Activated CD8-positive, alpha-beta memory T cell treated with anti-CD3 and anti-CD28 coated beads, Interleukin-2, amount 50 U/mL, for 1 hour (primary cell): ENCODE measurements around the gene CARD6.
"Not testable (repeated sequence)": the region's sequence is repeated elsewhere in the genome, so short reads cannot be mapped to it uniquely, and the experiment has no call there.

Experiments
- DNase-seq: peaks from one replicate; pipeline ENCODE4 v3.0.0-alpha.2; 2020; ENCODE audit errors: extremely low read depth

Gene CARD6

GRCh38 chr5:40828690-40829661 lies 12.2 kb upstream of the CARD6 start:
- no peak for DNase-seq

DNA sequence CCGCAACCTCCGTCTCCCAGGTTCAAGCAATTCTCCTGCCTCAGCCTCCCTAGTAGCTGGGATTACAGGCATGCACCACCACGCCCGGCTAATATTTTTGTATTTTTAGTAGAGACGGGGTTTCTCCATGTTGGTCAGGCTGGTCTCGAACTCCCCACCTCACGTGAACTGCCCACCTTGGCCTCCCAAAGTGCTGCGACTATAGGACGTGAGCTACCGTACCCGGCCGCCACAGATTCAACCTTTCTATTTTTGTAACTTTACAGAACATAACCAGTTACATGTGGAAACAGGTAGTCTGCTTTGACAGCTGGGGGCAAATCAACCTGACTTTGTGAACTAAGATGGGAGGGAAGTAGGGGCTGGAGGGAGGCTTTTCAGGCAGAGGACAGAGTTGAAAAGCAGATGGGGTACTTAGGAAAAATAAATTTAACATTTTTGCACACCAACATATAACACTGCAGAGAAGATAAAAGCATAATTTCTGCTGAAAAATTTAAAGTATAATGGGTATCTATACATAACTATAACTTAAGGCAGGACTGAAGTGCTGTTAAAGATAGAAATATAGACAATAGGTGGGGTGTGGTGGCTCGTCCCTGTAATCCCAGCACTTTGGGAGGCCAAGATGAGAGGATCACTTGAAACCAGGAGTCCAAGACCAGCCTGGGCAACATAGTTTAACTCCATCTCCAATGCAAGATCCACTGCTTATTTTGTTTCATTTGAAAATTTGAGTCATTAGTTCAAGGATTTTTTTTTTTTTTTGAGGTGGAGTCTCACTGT lies 11.2 kb upstream of the CARD6 start:
- no peak for DNase-seq

- no peak for DNase-seq
Measured at GRCh38 chr5:40831346-40832210, 9.6 kb upstream of the CARD6 start.

- no peak for DNase-seq
Measured at GRCh38 chr5:40832345-40832744, 8.8 kb upstream of the CARD6 start.

GRCh38 chr5:40833712-40834229 lies 7.4 kb upstream of the CARD6 start:
- DNase-seq = no peak

- DNase-seq = peak; percentile 25
Measured at GRCh38 chr5:40834391-40834848, 6.7 kb upstream of the CARD6 start.

DNA sequence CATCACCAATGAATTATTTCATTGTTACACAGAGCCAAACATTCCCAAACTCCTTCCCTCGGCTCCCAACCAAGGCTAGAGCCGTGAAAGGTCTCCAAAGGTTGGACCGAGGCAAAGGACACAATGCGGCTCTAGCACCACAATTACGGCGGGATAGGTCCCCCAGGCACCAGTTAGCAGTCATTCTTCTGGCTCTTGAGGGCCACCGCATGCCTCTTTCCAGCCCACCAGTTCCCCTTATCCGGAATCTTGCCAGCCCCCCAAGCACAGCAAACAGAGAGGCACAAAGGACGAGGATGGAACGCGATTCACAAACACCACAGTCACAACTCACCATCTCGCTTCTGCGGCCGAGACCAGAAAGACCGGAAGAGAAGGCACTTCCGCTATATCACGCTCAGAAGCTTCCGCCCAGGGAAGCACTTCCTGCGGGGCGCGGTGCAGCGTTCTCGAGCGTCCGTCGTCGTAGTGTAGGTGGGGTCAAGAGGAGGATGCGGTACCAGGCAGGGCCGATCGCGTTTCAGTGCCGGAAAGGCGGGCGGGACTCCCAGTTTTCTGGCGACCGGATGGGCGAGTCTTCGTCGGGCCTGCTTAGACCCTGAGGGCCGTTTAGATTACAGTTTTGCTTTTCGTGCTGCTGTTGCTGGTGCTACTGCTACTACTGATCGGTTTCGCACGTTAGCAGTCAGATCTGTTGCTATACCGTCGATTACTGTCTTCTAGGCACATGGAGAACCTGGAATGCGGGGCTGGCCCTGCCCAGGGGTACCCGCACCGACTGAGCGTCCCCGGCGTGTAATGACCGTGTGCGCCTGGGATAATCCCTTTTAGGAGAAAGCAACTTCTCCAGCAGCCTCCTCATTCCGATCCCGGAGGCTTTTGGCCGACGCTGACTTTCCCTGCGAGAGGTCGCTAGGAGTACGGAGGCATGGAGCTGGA lies 6.0 kb upstream of the CARD6 start, which contains the start of gene RPL37:
RPL37 (minus strand) TSS at position 374 of the 939 bp plus-strand sequence; CDS start at position 337, 37 bp downstream.
- peak; percentile 72 for DNase-seq

- DNase-seq = no peak
Measured at GRCh38 chr5:40838086-40838485, 3.1 kb upstream of the CARD6 start.

DNA sequence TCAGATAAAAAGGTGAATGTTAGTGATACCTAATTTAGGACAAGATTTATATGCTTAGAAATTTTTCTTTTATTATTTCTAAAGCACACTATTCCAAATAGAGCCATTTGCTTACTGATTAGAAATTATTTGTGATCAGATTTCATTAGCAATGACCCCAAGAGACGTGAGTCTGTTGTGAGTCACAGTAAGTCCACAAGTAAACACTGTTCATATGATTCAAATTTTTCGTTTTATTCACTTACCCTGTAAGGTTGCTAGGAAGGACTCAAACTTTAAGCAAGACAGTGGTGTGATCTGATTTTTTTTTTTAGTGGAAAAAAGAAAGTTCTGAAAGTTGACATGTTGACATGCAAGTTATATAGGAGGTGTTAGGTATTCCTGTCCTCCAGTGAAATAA lies 1.2 kb downstream of the CARD6 start:
- no peak for DNase-seq

DNA sequence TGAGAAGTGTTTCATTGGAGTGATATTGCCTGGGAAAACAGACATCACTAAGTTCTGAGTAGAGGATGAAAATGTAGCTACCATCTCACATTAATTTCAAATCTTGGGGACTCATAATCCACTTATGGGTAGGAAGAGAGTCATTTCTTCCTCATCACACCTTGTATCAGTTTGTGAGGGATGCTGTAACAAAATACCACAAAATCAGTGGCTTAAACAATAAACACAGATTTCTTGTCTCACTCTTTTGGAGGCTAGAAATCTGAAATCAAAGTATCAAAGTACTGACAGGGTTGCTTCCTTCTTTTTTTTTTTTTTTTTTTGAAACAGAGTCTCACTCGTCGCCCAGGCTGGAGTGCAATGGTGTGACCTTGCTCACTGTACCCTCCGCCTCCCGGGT lies 3.4 kb downstream of the CARD6 start:
- no peak for DNase-seq

- no peak for DNase-seq
Measured at GRCh38 chr5:40846371-40846770, 5.2 kb downstream of the CARD6 start.

- no peak for DNase-seq
Measured at GRCh38 chr5:40847525-40847924, 6.4 kb downstream of the CARD6 start.

DNA sequence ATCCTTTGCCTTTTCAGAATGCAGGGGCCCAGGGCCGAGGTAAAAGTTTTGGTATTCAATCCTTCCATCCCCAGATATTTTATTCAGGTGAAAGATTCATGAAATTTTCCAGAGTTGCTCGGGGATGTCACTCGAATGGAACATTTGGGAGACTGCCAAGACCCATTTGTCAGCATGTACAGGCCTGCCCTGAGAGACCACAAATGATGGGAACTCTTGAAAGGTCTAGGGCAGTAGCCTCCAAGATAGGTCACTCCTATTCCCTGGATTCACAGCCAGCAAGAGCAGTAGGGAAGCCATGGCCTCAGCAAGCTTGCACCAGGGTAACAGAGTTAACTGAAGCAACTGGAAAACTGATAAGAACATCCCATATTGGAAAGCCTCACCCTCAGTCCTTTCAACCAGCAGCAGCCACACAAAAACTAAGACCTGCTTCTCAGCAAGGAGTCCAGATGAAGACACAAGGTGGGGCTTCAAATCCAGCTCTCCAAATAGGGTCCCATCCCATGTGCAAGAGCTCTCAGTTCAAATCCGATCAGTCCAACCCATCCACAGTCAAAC lies 12.5 kb downstream of the CARD6 start:
- DNase-seq = no peak

DNA sequence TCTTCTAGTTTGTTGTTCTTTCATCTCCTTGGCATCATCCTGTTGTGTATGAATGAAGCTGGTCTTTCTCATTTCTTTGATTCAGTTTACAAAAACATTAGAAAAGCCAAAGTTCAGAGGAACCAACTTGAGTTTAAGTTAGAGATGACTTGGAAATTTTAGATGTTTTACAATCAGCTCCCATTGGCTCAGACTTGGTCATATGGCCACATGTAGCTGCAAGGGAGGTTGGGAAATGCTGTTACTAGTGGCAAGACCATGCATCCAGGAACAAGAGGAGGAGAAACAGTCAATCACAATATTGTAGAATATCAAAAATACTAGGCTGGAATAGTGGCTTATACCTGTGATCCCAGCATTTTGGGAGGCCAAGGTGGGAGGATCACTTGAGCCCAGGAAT lies 19.5 kb downstream of the CARD6 start:
- DNase-seq = no peak

DNA sequence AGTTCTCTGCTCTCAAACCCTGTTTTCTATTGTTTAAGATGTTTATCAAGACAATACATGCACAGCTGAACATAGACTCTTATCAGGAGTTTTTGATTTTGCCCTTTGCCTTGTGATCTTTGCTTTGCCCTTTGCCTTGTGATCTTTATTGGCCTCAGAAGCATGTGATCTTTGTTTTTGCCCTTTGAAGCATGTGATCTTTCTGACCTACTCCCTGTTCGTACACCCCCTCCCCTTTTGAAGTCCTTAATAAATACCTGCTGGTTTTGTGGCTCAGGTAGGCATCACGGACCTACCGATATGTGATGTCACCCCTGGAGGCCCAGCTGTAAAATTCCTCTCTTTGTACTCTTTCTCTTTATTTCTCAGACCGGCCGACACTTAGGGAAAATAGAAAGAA lies 23.8 kb downstream of the CARD6 start:
- not testable (repeated sequence) for DNase-seq

GRCh38 chr5:40866844-40867243 lies 25.7 kb downstream of the CARD6 start:
- DNase-seq = no peak

DNA sequence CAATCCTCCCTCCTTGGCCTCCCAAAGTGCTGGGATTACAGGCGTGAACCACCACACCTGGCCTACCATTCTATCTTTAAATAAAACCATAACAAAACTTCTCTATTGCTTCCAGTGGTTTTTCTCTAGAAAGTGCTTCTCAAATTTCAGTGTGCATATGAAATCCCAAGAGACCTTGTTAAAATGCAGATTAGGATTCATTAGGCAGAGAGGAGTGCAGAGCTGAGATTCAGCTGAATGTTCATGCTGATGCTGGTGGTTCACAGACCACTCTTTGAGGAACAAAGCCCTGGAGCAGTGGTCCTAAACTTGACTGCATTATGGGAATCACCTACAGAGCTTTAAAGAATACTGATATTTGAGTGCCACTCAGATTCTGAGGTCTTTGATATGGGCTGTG lies 28.2 kb downstream of the CARD6 start:
- DNase-seq = no peak

DNA sequence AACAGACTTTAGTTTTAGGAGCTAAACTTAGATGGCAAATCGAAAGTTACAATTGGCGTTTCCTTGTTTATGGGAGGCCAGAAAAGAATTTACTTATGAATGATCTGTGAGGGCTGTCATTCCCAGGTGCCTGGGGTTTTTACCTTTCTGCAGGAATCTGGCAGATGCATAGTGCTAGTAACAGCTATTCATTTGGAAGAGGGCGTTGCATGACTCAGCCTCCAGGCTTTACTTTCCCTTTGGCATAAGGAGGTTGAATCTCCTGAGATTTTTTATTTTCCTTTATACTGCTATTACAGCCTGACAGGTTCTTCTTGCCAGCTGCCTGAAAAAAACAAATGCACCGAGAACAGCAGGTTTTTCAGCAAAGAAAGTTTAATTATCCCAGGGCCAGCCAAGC lies 30.0 kb downstream of the CARD6 start:
- no peak for DNase-seq

DNA sequence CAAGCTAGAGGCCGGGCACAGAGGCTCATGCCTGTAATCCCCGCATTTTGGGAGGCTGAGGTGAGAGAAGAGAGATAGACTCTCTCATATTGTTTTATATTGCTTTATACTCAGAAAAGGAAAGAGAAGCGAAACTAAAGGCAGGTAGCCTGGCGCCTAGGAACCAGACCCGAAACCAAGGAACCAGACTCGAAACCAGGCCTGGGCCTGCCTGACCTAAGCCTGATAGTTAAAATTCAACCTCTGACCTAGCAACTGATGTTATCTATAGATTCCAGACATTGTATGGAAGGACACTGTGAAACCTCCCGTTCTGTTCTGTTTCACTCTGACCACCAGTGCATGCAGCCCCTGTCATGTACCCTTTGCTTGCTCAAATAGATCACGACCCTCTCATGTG lies 31.1 kb downstream of the CARD6 start:
- DNase-seq = not testable (repeated sequence)
